ENCODE data around the gene LATS2. TPM values are rescaled to one million over a fixed set of nuclear protein-coding genes. Genes with fewer than 3 reads are reported as not detected.

LATS2 gene
- total RNA-seq, 3 donors from 2014 or later = 0.71 to 1.3 (median 1.2) TPM

DNA sequence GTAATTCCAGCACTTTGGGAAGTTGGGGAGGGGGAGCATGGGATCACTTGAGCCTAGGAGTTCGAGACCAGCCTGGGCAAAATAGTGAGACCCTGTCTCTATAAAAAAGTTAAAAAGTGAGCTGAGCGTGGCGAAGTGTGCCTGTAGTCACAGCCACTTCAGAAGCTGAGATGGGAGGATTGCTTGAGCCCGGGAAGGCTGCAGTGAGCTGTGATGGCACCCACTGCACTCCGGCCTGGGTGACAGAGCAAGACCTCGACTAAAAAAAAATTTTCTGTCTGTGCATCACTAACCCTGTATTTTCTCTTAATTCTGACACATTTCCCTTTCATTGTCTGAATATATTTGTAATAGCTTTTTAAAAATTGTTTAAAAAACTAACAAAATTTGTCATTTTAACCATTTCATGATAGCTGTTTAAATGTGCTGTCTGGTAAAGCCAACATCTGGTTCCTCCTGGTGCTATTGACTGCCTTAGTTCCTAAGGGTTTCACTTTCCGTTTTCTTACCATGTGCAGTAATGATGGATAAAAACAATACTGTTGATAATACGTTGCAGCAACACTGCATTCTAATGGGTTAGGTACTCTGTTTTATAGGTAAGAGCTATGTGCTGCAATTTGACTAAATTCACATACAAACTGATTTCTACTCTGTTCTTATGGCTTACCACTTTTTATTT is 29.7 kb downstream of the LATS2 start:
- no peaks in the 10 kb centered on the region for H3K36me3 Mint-ChIP-seq (ENCODE audit: insufficient read depth)

DNA sequence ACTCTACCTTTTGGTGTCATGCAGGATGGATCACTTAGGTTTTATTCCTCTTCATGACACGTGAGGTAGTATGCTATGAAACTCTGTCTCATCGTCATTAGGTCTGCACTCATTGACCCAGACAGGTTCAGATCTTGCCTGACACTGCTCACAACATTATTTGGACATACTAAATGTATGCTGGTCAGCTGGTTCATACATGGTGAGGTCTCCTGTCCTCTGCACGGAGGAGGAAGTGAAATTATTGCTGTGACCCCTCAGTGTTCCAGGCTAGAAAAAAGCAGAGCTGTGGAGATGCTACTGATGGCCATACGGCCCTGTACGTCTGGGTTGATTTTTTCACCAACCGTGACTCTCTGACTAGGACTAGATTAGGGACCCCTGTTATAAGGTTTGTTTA is 35.8 kb downstream of the LATS2 start:
- no peaks in the 10 kb centered on the region for H3K36me3 Mint-ChIP-seq (ENCODE audit: insufficient read depth)
- H3K4me3 Mint-ChIP-seq = no peak overlapping the region
- DNase-seq = no peak
- no peaks in the 10 kb centered on the region for H3K27me3 Mint-ChIP-seq (ENCODE audit: low read depth)
- no peak for ATAC-seq
- peaks cover 4% of the 10 kb centered on the region for H3K9me3 Mint-ChIP-seq
- H3K4me1 Mint-ChIP-seq (ENCODE audit: low read depth) = no peaks in the 10 kb centered on the region

More for the DNA sequence above, 29.7 kb downstream of the LATS2 start:
- H3K4me3 Mint-ChIP-seq = no peak overlapping the region
- peaks cover 6% of the 10 kb centered on the region for H3K4me1 Mint-ChIP-seq (ENCODE audit: low read depth)
- no peaks in the 10 kb centered on the region for H3K27me3 Mint-ChIP-seq (ENCODE audit: low read depth)
- DNase-seq = no peak
- H3K9me3 Mint-ChIP-seq = peaks cover 4% of the 10 kb centered on the region
- no peak for ATAC-seq

- DNase-seq (no peak), ATAC-seq (no peak)
- peaks cover 5% of the 10 kb centered on the region for H3K4me1 Mint-ChIP-seq (ENCODE audit: low read depth)
- H3K36me3 Mint-ChIP-seq (ENCODE audit: insufficient read depth) = no peaks in the 10 kb centered on the region
- no peak overlapping the region for H3K4me3 Mint-ChIP-seq
- H3K27me3 Mint-ChIP-seq (ENCODE audit: low read depth) = no peaks in the 10 kb centered on the region
- peaks cover 4% of the 10 kb centered on the region for H3K9me3 Mint-ChIP-seq
Observed at GRCh38 chr13:21022056-21022979, 39.1 kb downstream of the LATS2 start.

DNA sequence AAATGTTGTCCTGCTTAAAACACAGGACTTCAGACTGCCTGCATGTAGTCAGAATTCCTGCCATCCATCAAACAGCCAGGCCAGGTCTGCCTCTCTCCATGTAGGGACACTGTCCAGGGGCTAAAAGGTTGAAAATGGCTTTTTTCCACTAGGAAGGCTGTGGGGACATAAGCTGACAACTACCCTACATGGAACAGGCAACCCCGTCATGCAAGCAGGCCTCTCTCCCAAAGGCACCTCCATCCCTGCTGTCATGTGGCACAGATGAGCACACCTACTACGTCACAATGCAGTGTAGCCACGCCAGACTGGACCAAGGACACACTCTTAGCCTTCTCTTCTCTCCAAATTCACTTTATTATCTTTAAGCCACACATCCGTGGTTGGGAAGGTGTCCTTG is 40.8 kb downstream of the LATS2 start:
- H3K9me3 Mint-ChIP-seq = no peaks in the 10 kb centered on the region
- no peak for ATAC-seq

GRCh38 chr13:21020176-21020575 is 41.2 kb downstream of the LATS2 start:
- Mint-ChIP-seq H3K9me3 (no peaks in the 10 kb centered on the region), H3K4me3 (no peak overlapping the region), H3K4me1 (ENCODE audit: low read depth) (peaks cover 15% of the 10 kb centered on the region), H3K27me3 (ENCODE audit: low read depth) (no peaks in the 10 kb centered on the region), H3K36me3 (ENCODE audit: insufficient read depth) (no peaks in the 10 kb centered on the region)
- DNase-seq (no peak), ATAC-seq (no peak)

More for the DNA sequence above, 40.8 kb downstream of the LATS2 start:
- Mint-ChIP-seq H3K36me3 (ENCODE audit: insufficient read depth) (no peaks in the 10 kb centered on the region), H3K27me3 (ENCODE audit: low read depth) (no peaks in the 10 kb centered on the region), H3K4me1 (ENCODE audit: low read depth) (peaks cover 15% of the 10 kb centered on the region), H3K4me3 (no peak overlapping the region)
- no peak for DNase-seq

- H3K27me3 Mint-ChIP-seq (ENCODE audit: low read depth) = no peaks in the 10 kb centered on the region
- no peaks in the 10 kb centered on the region for H3K9me3 Mint-ChIP-seq
- peaks cover 15% of the 10 kb centered on the region for H3K4me1 Mint-ChIP-seq (ENCODE audit: low read depth)
- DNase-seq = no peak
- no peak overlapping the region for H3K4me3 Mint-ChIP-seq
- no peak for ATAC-seq
- H3K36me3 Mint-ChIP-seq (ENCODE audit: insufficient read depth) = no peaks in the 10 kb centered on the region
Observed at GRCh38 chr13:21018220-21018619, 43.2 kb downstream of the LATS2 start.

DNA sequence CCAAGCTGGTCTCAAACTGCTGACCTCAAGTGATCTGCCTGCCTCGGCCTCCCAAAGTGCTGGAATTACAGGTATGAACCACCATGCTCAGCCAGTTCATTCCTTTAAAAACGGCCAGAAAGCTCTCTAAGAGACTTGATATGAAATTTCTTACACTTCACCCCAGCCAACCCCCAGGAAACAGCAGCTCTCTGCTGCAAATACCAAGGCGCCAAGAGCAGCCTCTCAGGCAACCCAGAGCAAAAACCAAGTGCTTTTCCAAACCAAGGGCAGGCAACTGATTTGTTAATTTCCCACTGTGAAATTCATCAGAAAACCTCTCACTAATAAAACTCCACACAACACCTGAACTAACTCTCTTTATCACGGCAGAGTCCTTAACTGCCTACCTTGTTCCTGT is 44.9 kb downstream of the LATS2 start:
- no peak for DNase-seq
- no peaks in the 10 kb centered on the region for H3K27me3 Mint-ChIP-seq (ENCODE audit: low read depth)
- no peak overlapping the region for H3K4me3 Mint-ChIP-seq
- no peaks in the 10 kb centered on the region for H3K36me3 Mint-ChIP-seq (ENCODE audit: insufficient read depth)
- ATAC-seq = no peak
- peaks cover 15% of the 10 kb centered on the region for H3K4me1 Mint-ChIP-seq (ENCODE audit: low read depth)
- H3K9me3 Mint-ChIP-seq = no peaks in the 10 kb centered on the region

- H3K4me1 Mint-ChIP-seq (ENCODE audit: low read depth) = peaks cover 17% of the 10 kb centered on the region
- no peaks in the 10 kb centered on the region for H3K36me3 Mint-ChIP-seq (ENCODE audit: insufficient read depth)
- H3K4me3 Mint-ChIP-seq = no peak overlapping the region
- ATAC-seq (no peak), DNase-seq (no peak)
- no peaks in the 10 kb centered on the region for H3K9me3 Mint-ChIP-seq
- no peaks in the 10 kb centered on the region for H3K27me3 Mint-ChIP-seq (ENCODE audit: low read depth)
Observed at GRCh38 chr13:21015284-21015683, 46.1 kb downstream of the LATS2 start.

- no peak for ATAC-seq
- Mint-ChIP-seq H3K4me1 (ENCODE audit: low read depth) (peaks cover 19% of the 10 kb centered on the region), H3K27me3 (ENCODE audit: low read depth) (no peaks in the 10 kb centered on the region), H3K9me3 (no peaks in the 10 kb centered on the region), H3K36me3 (ENCODE audit: insufficient read depth) (no peaks in the 10 kb centered on the region), H3K4me3 (no peak overlapping the region)
- no peak for DNase-seq
Observed at GRCh38 chr13:21014502-21015170, 46.8 kb downstream of the LATS2 start.

DNA sequence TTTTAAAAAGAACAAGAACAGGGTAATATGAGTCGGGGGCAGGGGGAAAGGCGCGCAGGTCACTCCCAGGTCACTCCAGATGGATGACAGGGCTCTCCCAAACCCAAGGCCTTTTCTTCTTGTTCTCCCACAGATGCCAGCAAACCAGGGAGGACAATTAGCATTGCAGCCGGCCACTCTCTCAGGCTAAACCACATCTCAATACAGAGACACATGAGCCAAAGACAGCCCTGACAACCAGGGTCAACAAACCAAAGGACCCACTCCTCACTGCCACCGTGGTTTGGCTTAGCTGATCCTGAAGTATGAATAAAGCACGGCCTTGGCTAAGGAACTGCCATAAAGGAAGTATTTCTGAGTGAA is 47.3 kb downstream of the LATS2 start:
- no peak for ATAC-seq
- no peaks in the 10 kb centered on the region for H3K9me3 Mint-ChIP-seq
- H3K36me3 Mint-ChIP-seq (ENCODE audit: insufficient read depth) = no peaks in the 10 kb centered on the region
- H3K4me3 Mint-ChIP-seq = no peak overlapping the region
- peaks cover 19% of the 10 kb centered on the region for H3K4me1 Mint-ChIP-seq (ENCODE audit: low read depth)
- no peak for DNase-seq
- H3K27me3 Mint-ChIP-seq (ENCODE audit: low read depth) = no peaks in the 10 kb centered on the region

- Mint-ChIP-seq H3K9me3 (no peaks in the 10 kb centered on the region), H3K36me3 (ENCODE audit: insufficient read depth) (no peaks in the 10 kb centered on the region), H3K27me3 (ENCODE audit: low read depth) (no peaks in the 10 kb centered on the region), H3K4me3 (no peak overlapping the region), H3K4me1 (ENCODE audit: low read depth) (peaks cover 19% of the 10 kb centered on the region)
- ATAC-seq (no peak), DNase-seq (no peak)
Observed at GRCh38 chr13:21013682-21014038, 47.7 kb downstream of the LATS2 start.

- H3K4me3 Mint-ChIP-seq = no peak overlapping the region
- no peak for ATAC-seq
Observed at GRCh38 chr13:21012841-21013681, 48.3 kb downstream of the LATS2 start.

DNA sequence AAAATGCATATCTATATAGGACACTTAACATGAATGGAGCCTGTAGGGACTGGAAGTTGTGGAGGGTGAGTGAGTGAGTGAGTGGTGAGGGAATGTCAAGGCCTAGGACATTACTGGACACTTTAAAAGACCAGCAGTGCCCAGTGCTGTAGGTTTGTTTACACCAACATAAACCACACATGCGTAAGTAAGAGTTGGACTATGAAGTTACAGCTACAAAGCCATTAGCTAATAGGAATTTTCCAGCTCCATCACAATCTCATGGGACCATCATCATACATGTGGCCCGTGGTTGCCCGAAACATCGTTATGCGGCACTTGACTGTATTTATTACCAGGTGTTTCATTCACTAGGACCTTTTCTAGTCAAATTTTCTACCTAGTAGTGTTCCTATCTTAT is 49.2 kb downstream of the LATS2 start:
- peaks cover 13% of the 10 kb centered on the region for H3K4me1 Mint-ChIP-seq (ENCODE audit: low read depth)
- H3K36me3 Mint-ChIP-seq (ENCODE audit: insufficient read depth) = no peaks in the 10 kb centered on the region
- no peaks in the 10 kb centered on the region for H3K27me3 Mint-ChIP-seq (ENCODE audit: low read depth)
- no peaks in the 10 kb centered on the region for H3K9me3 Mint-ChIP-seq
- H3K4me3 Mint-ChIP-seq = no peak overlapping the region
- no peak for ATAC-seq
- DNase-seq = no peak

More at GRCh38 chr13:21012841-21013681, 48.3 kb downstream of the LATS2 start:
- Mint-ChIP-seq H3K4me1 (ENCODE audit: low read depth) (peaks cover 19% of the 10 kb centered on the region), H3K9me3 (no peaks in the 10 kb centered on the region), H3K36me3 (ENCODE audit: insufficient read depth) (no peaks in the 10 kb centered on the region), H3K27me3 (ENCODE audit: low read depth) (no peaks in the 10 kb centered on the region)
- no peak for DNase-seq

- no peak for DNase-seq
- no peaks in the 10 kb centered on the region for H3K9me3 Mint-ChIP-seq
- H3K4me3 Mint-ChIP-seq = no peak overlapping the region
- no peaks in the 10 kb centered on the region for H3K36me3 Mint-ChIP-seq (ENCODE audit: insufficient read depth)
- H3K4me1 Mint-ChIP-seq (ENCODE audit: low read depth) = peaks cover 5% of the 10 kb centered on the region
- H3K27me3 Mint-ChIP-seq (ENCODE audit: low read depth) = no peaks in the 10 kb centered on the region
- ATAC-seq = no peak
Observed at GRCh38 chr13:21011378-21011777, 50.0 kb downstream of the LATS2 start.

All from activated T-cell treated with anti-CD3 and anti-CD28 coated beads, Interleukin-2, amount 50 U/mL, for 4 hours (primary cell).